ENCODE results near the gene MCRIP1. TPM values are rescaled to one million over a fixed set of nuclear protein-coding genes. Genes with fewer than 3 reads are reported as not detected.

MCRIP1 gene
- total RNA-seq, 1 experiment from 2014 or later: 126 TPM

DNA sequence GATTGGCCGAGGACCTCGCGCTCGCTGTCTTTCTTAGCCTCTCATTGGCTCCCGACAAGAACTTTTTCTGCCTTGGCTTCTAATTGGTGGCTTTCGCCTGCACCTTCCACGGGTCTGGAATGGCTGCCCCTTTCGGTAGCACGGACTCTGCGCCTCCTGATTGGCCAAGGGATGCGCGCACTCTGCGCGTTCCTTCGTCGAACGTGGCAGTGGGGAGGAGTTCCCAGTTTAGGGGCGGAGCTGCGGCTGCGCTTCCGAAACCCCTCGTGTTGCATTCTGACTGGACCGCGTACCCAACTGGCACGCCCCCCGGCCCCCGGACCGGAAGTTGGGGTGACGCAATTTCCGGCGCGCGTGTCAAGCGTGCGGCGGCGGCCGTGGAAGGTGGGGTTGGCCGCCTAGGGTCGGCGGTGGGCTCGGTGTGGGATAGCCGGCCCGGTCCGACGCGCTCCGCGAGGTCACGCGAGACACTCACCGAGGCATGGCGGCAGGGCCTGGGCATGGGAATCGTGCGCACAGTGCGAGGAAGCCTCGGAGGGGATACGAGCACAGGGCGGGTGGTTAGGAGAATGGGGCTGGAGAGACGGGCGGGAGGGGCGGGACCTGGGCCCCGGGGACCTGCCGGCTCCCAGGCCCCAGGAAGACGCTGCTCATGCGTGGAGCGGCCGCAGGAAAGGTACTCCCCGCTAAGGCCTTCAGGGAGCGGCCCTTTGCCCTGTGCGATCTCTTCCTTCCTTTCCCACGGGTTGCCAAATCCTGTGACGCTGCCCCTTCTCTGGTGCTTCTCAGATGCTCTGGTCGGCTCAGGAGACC lies 27.9 kb upstream of the MCRIP1 start (continued):
- TF ChIP-seq, protein P1, sequence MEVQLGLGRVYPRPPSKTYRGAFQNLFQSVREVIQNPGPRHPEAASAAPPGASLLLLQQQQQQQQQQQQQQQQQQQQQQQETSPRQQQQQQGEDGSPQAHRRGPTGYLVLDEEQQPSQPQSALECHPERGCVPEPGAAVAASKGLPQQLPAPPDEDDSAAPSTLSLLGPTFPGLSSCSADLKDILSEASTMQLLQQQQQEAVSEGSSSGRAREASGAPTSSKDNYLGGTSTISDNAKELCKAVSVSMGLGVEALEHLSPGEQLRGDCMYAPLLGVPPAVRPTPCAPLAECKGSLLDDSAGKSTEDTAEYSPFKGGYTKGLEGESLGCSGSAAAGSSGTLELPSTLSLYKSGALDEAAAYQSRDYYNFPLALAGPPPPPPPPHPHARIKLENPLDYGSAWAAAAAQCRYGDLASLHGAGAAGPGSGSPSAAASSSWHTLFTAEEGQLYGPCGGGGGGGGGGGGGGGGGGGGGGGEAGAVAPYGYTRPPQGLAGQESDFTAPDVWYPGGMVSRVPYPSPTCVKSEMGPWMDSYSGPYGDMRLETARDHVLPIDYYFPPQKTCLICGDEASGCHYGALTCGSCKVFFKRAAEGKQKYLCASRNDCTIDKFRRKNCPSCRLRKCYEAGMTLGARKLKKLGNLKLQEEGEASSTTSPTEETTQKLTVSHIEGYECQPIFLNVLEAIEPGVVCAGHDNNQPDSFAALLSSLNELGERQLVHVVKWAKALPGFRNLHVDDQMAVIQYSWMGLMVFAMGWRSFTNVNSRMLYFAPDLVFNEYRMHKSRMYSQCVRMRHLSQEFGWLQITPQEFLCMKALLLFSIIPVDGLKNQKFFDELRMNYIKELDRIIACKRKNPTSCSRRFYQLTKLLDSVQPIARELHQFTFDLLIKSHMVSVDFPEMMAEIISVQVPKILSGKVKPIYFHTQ (CRISPR knock-in tag; IDR thresholded peaks at IDR 0.05): no peak
- TF ChIP-seq NR2C2 (CRISPR knock-in tag; IDR thresholded peaks at IDR 0.05): no peak
- TF ChIP-seq, protein P2, sequence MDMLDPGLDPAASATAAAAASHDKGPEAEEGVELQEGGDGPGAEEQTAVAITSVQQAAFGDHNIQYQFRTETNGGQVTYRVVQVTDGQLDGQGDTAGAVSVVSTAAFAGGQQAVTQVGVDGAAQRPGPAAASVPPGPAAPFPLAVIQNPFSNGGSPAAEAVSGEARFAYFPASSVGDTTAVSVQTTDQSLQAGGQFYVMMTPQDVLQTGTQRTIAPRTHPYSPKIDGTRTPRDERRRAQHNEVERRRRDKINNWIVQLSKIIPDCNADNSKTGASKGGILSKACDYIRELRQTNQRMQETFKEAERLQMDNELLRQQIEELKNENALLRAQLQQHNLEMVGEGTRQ (CRISPR knock-in tag; IDR thresholded peaks at IDR 0.05): peak; percentile 63
- no peak for TF ChIP-seq JAZF1 (CRISPR knock-in tag; IDR thresholded peaks at IDR 0.05)
- TF ChIP-seq, protein P3, sequence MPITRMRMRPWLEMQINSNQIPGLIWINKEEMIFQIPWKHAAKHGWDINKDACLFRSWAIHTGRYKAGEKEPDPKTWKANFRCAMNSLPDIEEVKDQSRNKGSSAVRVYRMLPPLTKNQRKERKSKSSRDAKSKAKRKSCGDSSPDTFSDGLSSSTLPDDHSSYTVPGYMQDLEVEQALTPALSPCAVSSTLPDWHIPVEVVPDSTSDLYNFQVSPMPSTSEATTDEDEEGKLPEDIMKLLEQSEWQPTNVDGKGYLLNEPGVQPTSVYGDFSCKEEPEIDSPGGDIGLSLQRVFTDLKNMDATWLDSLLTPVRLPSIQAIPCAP (CRISPR knock-in tag; IDR thresholded peaks at IDR 0.05): no peak
- TF ChIP-seq NFYB (CRISPR knock-in tag; conservative IDR thresholded peaks at IDR 0.05; ENCODE audit: low read depth): peak; percentile 99
- TF ChIP-seq, protein P4, sequence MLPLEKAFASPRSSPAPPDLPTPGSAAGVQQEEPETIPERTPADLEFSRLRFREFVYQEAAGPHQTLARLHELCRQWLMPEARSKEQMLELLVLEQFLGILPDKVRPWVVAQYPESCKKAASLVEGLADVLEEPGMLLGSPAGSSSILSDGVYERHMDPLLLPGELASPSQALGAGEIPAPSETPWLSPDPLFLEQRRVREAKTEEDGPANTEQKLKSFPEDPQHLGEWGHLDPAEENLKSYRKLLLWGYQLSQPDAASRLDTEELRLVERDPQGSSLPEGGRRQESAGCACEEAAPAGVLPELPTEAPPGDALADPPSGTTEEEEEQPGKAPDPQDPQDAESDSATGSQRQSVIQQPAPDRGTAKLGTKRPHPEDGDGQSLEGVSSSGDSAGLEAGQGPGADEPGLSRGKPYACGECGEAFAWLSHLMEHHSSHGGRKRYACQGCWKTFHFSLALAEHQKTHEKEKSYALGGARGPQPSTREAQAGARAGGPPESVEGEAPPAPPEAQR (CRISPR knock-in tag; IDR thresholded peaks at IDR 0.05): peak; percentile 99
- TF ChIP-seq, protein P5, sequence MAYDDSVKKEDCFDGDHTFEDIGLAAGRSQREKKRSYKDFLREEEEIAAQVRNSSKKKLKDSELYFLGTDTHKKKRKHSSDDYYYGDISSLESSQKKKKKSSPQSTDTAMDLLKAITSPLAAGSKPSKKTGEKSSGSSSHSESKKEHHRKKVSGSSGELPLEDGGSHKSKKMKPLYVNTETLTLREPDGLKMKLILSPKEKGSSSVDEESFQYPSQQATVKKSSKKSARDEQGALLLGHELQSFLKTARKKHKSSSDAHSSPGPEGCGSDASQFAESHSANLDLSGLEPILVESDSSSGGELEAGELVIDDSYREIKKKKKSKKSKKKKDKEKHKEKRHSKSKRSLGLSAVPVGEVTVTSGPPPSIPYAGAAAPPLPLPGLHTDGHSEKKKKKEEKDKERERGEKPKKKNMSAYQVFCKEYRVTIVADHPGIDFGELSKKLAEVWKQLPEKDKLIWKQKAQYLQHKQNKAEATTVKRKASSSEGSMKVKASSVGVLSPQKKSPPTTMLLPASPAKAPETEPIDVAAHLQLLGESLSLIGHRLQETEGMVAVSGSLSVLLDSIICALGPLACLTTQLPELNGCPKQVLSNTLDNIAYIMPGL (CRISPR knock-in tag; IDR thresholded peaks at IDR 0.05): no peak
- peak; percentile 94 for TF ChIP-seq PRRX2 (CRISPR knock-in tag; IDR thresholded peaks at IDR 0.05)
- peak; percentile 95 for TF ChIP-seq SP1 (CRISPR knock-in tag; conservative IDR thresholded peaks at IDR 0.05)
- TF ChIP-seq ZNF416 (CRISPR knock-in tag; IDR thresholded peaks at IDR 0.05): peak; percentile 70; the same call in 1 of the 2 replicates
- TF ChIP-seq, protein P6, sequence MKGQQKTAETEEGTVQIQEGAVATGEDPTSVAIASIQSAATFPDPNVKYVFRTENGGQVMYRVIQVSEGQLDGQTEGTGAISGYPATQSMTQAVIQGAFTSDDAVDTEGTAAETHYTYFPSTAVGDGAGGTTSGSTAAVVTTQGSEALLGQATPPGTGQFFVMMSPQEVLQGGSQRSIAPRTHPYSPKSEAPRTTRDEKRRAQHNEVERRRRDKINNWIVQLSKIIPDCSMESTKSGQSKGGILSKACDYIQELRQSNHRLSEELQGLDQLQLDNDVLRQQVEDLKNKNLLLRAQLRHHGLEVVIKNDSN (CRISPR knock-in tag; IDR thresholded peaks at IDR 0.05): peak; percentile 37; the same call in 1 of the 2 replicates
- TF ChIP-seq, protein P7, sequence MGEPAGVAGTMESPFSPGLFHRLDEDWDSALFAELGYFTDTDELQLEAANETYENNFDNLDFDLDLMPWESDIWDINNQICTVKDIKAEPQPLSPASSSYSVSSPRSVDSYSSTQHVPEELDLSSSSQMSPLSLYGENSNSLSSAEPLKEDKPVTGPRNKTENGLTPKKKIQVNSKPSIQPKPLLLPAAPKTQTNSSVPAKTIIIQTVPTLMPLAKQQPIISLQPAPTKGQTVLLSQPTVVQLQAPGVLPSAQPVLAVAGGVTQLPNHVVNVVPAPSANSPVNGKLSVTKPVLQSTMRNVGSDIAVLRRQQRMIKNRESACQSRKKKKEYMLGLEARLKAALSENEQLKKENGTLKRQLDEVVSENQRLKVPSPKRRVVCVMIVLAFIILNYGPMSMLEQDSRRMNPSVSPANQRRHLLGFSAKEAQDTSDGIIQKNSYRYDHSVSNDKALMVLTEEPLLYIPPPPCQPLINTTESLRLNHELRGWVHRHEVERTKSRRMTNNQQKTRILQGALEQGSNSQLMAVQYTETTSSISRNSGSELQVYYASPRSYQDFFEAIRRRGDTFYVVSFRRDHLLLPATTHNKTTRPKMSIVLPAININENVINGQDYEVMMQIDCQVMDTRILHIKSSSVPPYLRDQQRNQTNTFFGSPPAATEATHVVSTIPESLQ (CRISPR knock-in tag; IDR thresholded peaks at IDR 0.05): no peak
- peak; percentile 93 for TF ChIP-seq FOXK1 (CRISPR knock-in tag; IDR thresholded peaks at IDR 0.05)
- TF ChIP-seq KAT7 (CRISPR knock-in tag; IDR thresholded peaks at IDR 0.05; ENCODE audit: borderline replicate concordance): 0 out of 2 replicates have a peak, but pooled peaks have one; percentile 15
- no peak for TF ChIP-seq ELF4 (CRISPR knock-in tag; IDR thresholded peaks at IDR 0.05; ENCODE audit: low read depth)
- peak; percentile 91 for TF ChIP-seq ZNF423 (CRISPR knock-in tag; IDR thresholded peaks at IDR 0.05)
- TF ChIP-seq TEAD4 (CRISPR knock-in tag; IDR thresholded peaks at IDR 0.05): no peak
